H9 (cell line): ENCODE data around the gene HGF. TPM values are rescaled to one million over a fixed set of nuclear protein-coding genes. Genes with fewer than 3 reads are reported as not detected.

Experiments
- DNase-seq: peaks from one replicate; pipeline ENCODE4 v3.0.0-alpha.2; 2017
- H2AFZ ChIP-seq: one replicate; pipeline ENCODE4 v1.6.1; 2013; ENCODE audit warnings: mild to moderate bottlenecking, low read length, control low read depth, moderate library complexity
- H2AK5ac ChIP-seq: 2 replicates; pipeline ENCODE4 v1.6.1; 2013; ENCODE audit warnings: low read length, control low read depth, mixed read lengths; ENCODE audit not compliant: insufficient read length
- H2BK120ac ChIP-seq: one replicate; pipeline ENCODE4 v1.6.1; 2013; ENCODE audit warnings: low read depth, mild to moderate bottlenecking, low read length, control low read depth, inconsistent platforms; ENCODE audit not compliant: poor library complexity, severe bottlenecking
- H2BK12ac ChIP-seq: 2 replicates; pipeline ENCODE4 v1.6.1; 2013; ENCODE audit warnings: low read length, control low read depth, mixed read lengths, low read depth; ENCODE audit not compliant: insufficient read length
- H2BK15ac ChIP-seq: 2 replicates; pipeline ENCODE4 v1.6.1; 2013; ENCODE audit warnings: low read depth, low read length, control low read depth
- H2BK20ac ChIP-seq: one replicate; pipeline ENCODE4 v1.6.1; 2013; ENCODE audit warnings: low read depth, mild to moderate bottlenecking, low read length, control low read depth, inconsistent platforms; ENCODE audit not compliant: poor library complexity, severe bottlenecking
- H2BK5ac ChIP-seq: 2 replicates; pipeline ENCODE4 v1.6.1; 2013; ENCODE audit warnings: low read length, control low read depth, mixed read lengths; ENCODE audit not compliant: insufficient read length
- H3K14ac ChIP-seq: 2 replicates; pipeline ENCODE4 v1.6.1; 2013; ENCODE audit warnings: low read length, control low read depth; ENCODE audit not compliant: insufficient read depth
- H3K18ac ChIP-seq: 2 replicates; pipeline ENCODE4 v1.6.1; 2013; ENCODE audit warnings: low read depth, mild to moderate bottlenecking, mixed read lengths, low read length, control low read depth; ENCODE audit not compliant: insufficient read length
- H3K23ac ChIP-seq: 2 replicates; pipeline ENCODE4 v1.6.1; 2013; ENCODE audit warnings: low read length, control low read depth, mixed read lengths, low read depth; ENCODE audit not compliant: insufficient read length
- H3K23me2 ChIP-seq: 2 replicates; pipeline ENCODE4 v1.6.1; 2013; ENCODE audit warnings: low read depth, mild to moderate bottlenecking, mixed read lengths, low read length, control low read depth; ENCODE audit not compliant: insufficient read length, poor library complexity, severe bottlenecking
- H3K27ac ChIP-seq: 2 replicates; pipeline ENCODE4 v1.5.1; 2013; ENCODE audit warnings: low read length, control low read depth, mixed read lengths, low read depth; ENCODE audit not compliant: insufficient read length
- H3K27me3 ChIP-seq: 2 replicates; pipeline ENCODE4 v1.6.1; 2013; ENCODE audit warnings: low read length, control low read depth, inconsistent platforms; ENCODE audit not compliant: insufficient read depth
- H3K4ac ChIP-seq: 2 replicates; pipeline ENCODE4 v1.6.1; 2013; ENCODE audit warnings: low read depth, mild to moderate bottlenecking, control low read depth, inconsistent platforms, low read length, moderate library complexity
- H3K4me1 ChIP-seq: 2 replicates; pipeline ENCODE4 v1.6.1; 2013; ENCODE audit warnings: low read length, control low read depth, inconsistent platforms; ENCODE audit not compliant: insufficient read depth
- H3K4me2 ChIP-seq: 2 replicates; pipeline ENCODE4 v1.6.1; 2013; ENCODE audit warnings: low read length, control low read depth, mixed read lengths; ENCODE audit not compliant: insufficient read length, insufficient read depth
- H3K56ac ChIP-seq: 2 replicates; pipeline ENCODE4 v1.6.1; 2013; ENCODE audit warnings: low read depth, mild to moderate bottlenecking, mixed read lengths, low read length, control low read depth; ENCODE audit not compliant: insufficient read length
- H3K79me1 ChIP-seq: 2 replicates; pipeline ENCODE4 v1.6.1; 2013; ENCODE audit warnings: low read depth, mild to moderate bottlenecking, moderate library complexity, low read length, control low read depth, inconsistent platforms; ENCODE audit not compliant: insufficient read depth, poor library complexity, severe bottlenecking
- H3K79me2 ChIP-seq: 2 replicates; pipeline ENCODE4 v1.6.1; 2013; ENCODE audit warnings: low read length, control low read depth, inconsistent platforms; ENCODE audit not compliant: insufficient read depth
- H3K9ac ChIP-seq: 2 replicates; pipeline ENCODE4 v1.6.1; 2013; ENCODE audit warnings: low read length, control low read depth, mixed read lengths; ENCODE audit not compliant: insufficient read length; ENCODE audit errors: extremely low read depth
- H3K9me3 ChIP-seq: one replicate; pipeline ENCODE4 v1.6.1; 2013; ENCODE audit warnings: low read depth, low read length, inconsistent platforms; ENCODE audit not compliant: control insufficient read depth
- H3T11ph ChIP-seq: one replicate; pipeline ENCODE4 v1.6.1; 2013; ENCODE audit warnings: mild to moderate bottlenecking, low read length, control low read depth, inconsistent platforms
- H4K20me1 ChIP-seq: one replicate; pipeline ENCODE4 v1.6.1; 2013; ENCODE audit not compliant: control insufficient read depth, insufficient read length, insufficient read depth
- H4K5ac ChIP-seq: 2 replicates; pipeline ENCODE4 v1.6.1; 2013; ENCODE audit warnings: low read depth, mild to moderate bottlenecking, mixed read lengths, low read length, control low read depth; ENCODE audit not compliant: insufficient read length
- H4K8ac ChIP-seq: replicated peaks from 2 replicates; pipeline ENCODE4 v1.6.1; 2013; ENCODE audit warnings: low read length, control low read depth, mixed read lengths, low read depth; ENCODE audit not compliant: insufficient read length
- H4K91ac ChIP-seq: 2 replicates; pipeline ENCODE4 v1.6.1; 2013; ENCODE audit warnings: low read depth, mild to moderate bottlenecking, moderate library complexity, mixed read lengths, low read length, control low read depth; ENCODE audit not compliant: insufficient read length
- H3K27ac Mint-ChIP-seq, 3 experiments: 2 replicates in 2 of 3; 3 replicates in 1 of 3; pipeline ENCODE4 v1.8.0; 2020 to 2021; ENCODE audit warnings: mixed read lengths in 3 of 3, mild to moderate bottlenecking in 1 of 3, moderate library complexity in 1 of 3
- H3K27me3 Mint-ChIP-seq: 2 replicates; pipeline ENCODE4 v1.8.0; 2021; ENCODE audit warnings: low read depth, mild to moderate bottlenecking, moderate library complexity, mixed read lengths
- H3K36me3 Mint-ChIP-seq, 3 experiments: 2 replicates in 2 of 3; 3 replicates in 1 of 3; pipeline ENCODE4 v1.8.0; 2020 to 2021; ENCODE audit warnings: low read depth in 3 of 3, mixed read lengths in 3 of 3; ENCODE audit not compliant: insufficient read depth in 1 of 3
- H3K4me1 Mint-ChIP-seq, 2 experiments: 2 replicates each; pipeline ENCODE4 v1.8.0; 2020; ENCODE audit warnings: mixed read lengths in 2 of 2
- H3K4me3 Mint-ChIP-seq, 2 experiments: 2 replicates in 1 of 2; 3 replicates in 1 of 2; pipeline ENCODE4 v1.8.0; 2020 to 2021; ENCODE audit warnings: mild to moderate bottlenecking in 2 of 2, mixed read lengths in 2 of 2, moderate library complexity in 1 of 2
- H3K9me3 Mint-ChIP-seq, 2 experiments: 2 replicates in 1 of 2; 3 replicates in 1 of 2; pipeline ENCODE4 v1.8.0; 2020; ENCODE audit warnings: mild to moderate bottlenecking in 2 of 2, mixed read lengths in 2 of 2, moderate library complexity in 1 of 2
- CTCF ChIP-seq: fragments of 200-600 bp; sonication (generic); conservative IDR thresholded peaks from 3 replicates; pipeline ENCODE4 v1.8.0; 2021; ENCODE audit warnings: antibody characterized with exemption, mild to moderate bottlenecking
- WGBS: extraction: QIAGEN DNeasy Blood & Tissue Kit; methylation state at CpG from one replicate; pipeline ENCODE4 v1.1.7; 2013; ENCODE audit warnings: missing lambda C conversion rate, low lambda C conversion rate, mixed read lengths; ENCODE audit not compliant: insufficient read length; ENCODE audit errors: extremely low coverage; 5-methylcytosine and 5-hydroxymethylcytosine counted together
- total RNA-seq: library from RNA; stranded (reverse); gene quantifications from 2 replicates; pipeline ENCODE4 v1.2.1, GENCODE V29; 2021

The HGF gene
- total RNA-seq, 1 experiment from 2014 or later = 0.15 TPM

- H3K4me1 Mint-ChIP-seq = peaks cover 0 to 5% of the 10 kb centered on the region in 2 experiments; a peak in 3 of 4 replicates
- Histone ChIP-seq H4K5ac (no peak overlapping the region), H3K4ac (no peak overlapping the region), H3K9me3 (peaks cover 6% of the 10 kb centered on the region), H4K91ac (no peak overlapping the region), H3K18ac (no peak overlapping the region), H3K4me2 (no peak overlapping the region), H2BK12ac (no peak overlapping the region), H3K56ac (no peak overlapping the region), H3K23ac (no peak overlapping the region), H3T11ph (no peak overlapping the region), H3K79me1 (no peaks in the 10 kb centered on the region), H3K14ac (no peak overlapping the region), H4K8ac (no peak overlapping the region), H2AFZ (no peak overlapping the region), H3K79me2 (no peaks in the 10 kb centered on the region), H2AK5ac (no peak overlapping the region), H2BK120ac (no peak overlapping the region), H3K27me3 (no peaks in the 10 kb centered on the region), H3K27ac (no peak overlapping the region), H2BK20ac (no peak overlapping the region), H3K9ac (no peak overlapping the region), H3K4me1 (no peaks in the 10 kb centered on the region), H2BK5ac (no peak overlapping the region), H2BK15ac (no peak overlapping the region), H4K20me1 (no peaks in the 10 kb centered on the region), H3K23me2 (no peaks in the 10 kb centered on the region)
- no peaks in the 10 kb centered on the region; the same call in 1 of the 2 replicates for H3K27me3 Mint-ChIP-seq
- H3K9me3 Mint-ChIP-seq = peaks cover 18 to 22% of the 10 kb centered on the region in 2 experiments
- no peak overlapping the region for H3K27ac Mint-ChIP-seq
- DNase-seq = no peak
- no CpG with 5 or more reads among the region's 1 CpG for WGBS
- H3K36me3 Mint-ChIP-seq = peaks cover 14 to 23% (median 17%) of the 10 kb centered on the region in 3 experiments
- H3K4me3 Mint-ChIP-seq = no peak overlapping the region
- no peak for TF ChIP-seq CTCF
Measured at GRCh38 chr7:81652225-81652624, 117.6 kb downstream of the HGF start.
